Dedifferentiated amniotic fluid mesenchymal stem cell (primary cell): ENCODE results near the gene MVD.

ENCODE experiments used
- DNase-seq: peaks from one replicate; pipeline ENCODE4 v3.0.0-alpha.2; 2016; ENCODE audit errors: extremely low spot score

MVD gene

DNA sequence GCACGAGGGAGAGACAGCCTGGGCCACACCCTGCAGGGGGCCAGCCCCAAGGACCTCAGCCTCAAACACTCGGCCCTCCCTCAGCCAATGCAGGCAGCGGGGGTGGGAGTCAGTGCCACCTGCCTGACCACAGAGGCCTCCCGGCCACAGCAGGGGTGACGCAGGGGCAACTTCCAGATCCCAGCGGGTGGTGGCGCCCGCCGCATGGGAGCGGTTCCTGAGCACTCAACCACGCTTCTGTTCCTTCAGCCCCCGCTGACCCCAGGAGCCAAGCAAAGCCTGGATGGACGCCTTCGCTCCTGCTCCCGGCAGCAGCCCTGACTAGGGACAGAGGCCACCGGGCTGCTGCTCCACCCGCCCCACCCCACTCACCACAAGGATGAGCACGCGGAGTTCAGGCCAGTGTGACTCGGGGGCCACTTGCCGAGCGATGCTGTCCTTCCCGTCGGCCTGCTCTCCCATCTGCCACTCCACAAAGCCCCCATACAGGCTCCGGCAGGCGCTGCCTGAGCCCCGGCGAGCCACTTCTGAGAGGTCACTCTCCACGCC is 7.1 kb downstream of the MVD start:
- DNase-seq, result no peak

DNA sequence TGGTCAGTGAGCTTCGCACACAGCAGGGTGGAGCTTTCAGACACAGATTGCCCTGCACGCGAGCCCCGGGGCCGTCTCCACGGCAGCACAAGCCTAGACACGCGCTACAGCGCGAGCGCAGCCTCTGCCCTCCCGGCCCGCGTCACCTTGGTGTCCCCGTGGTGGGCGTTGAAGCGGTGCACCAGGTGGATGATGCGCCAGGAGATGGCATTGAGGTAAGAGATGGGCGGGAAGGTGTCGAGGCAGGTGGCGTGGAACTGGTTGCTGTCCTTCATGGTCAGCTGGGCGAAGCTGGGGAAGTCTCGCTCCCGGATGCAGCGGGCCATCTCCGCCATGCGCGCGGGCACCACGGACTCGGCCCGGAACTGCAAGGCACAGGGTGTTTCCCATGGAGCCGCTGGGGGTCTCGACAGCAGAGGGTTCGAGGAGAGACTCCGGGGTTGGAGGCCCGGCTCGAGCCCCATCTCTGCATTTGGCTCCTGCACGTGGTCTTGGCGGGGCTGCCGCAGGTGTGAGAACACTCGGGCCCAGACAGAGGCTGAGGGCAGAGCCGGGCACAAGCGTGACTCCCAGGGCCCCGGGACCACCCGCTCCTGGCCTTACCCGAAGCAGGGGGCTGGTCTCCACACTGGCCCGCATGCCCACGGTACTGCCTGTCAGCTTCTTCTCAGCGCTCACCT is 7.7 kb downstream of the MVD start:
- no peak for DNase-seq

DNA sequence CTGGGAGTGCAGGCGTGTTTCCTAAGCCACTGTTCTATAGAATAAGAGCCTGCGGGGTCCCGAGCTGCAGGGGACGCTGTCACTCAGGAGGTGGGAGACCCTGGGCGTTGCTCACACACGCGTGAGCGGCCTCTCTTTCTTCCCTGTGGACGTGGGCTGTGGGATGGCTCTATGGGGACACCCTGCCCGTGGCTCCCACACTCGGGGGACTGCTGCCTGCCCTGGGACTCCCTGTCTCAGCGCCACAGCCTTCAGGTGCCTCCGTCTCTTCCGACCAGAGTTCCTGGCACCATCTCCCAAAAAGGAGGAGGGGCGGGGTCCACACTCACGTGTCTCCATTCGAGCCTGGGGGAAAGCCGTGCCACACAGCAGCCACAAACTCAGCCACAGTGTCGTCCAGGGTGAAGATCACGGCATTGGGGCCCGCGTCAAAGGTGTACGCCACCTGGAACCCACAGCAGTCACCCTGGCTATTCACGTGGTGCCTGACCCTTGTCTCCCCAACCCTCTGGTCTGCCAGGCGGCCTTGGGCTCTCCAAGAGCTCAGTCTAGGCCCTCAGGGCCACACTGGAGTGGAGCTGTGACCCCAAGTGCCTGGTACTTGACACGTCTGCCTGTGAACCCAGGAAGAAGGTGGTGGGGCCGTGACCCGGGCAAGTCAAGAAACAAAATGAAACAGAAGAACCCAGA is 8.4 kb downstream of the MVD start:
- DNase-seq, result no peak

DNA sequence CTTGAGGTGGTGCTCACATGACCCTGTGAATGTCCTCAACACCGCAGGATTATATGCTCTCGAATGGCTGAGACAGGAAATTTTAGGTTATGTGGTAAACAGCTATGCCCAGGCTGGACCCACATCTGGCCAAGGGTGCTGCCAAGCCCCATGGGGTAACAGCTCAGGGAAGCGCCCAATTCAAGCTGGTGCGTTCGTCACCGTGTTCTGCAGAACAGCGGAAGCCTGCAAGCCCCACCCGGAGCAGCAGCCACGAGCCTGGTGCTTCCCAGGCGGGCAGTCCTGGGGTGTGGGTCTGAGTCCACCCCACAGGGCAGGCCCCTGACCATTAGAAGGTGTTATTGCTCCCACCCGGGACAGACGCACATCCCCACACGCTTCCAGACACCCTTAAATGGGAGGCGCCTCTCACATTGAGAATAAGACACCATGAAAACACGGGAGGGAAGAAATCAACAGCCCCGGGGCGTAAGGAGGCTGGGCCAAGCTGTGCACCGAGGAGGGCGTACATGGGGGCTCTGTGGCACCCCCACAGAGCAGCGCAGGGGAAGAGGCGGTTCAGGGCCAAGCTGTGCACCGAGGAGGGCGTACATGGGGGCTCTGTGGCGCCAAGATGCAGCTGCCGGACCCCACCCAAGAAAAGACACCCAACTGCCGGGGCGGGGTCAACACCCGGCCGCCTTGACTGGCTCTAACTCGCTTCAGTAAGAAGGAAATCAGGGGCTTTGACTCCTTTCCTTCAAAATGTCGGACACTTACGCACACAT is 9.1 kb downstream of the MVD start:
- DNase-seq, result no peak

DNA sequence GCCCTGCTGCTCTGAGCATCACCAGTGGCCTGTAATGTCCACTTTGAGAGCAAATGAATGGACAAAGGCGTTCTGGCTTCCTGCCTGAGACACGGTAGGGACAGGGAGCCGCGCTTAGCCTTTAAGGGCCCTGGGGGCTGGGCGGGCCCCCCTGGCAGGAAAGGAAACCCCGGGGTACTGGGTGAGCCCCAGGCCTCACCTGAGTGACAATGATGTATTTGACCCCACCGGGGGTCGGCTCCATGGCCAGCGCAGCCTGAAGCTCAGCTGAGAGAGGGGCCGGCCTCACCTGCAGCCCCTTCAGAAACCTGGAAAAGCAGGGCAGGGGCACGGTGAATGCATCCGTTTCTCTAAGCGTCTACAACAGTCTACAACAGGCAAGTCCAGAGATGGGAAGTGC is 9.8 kb downstream of the MVD start:
- DNase-seq, result no peak

DNA sequence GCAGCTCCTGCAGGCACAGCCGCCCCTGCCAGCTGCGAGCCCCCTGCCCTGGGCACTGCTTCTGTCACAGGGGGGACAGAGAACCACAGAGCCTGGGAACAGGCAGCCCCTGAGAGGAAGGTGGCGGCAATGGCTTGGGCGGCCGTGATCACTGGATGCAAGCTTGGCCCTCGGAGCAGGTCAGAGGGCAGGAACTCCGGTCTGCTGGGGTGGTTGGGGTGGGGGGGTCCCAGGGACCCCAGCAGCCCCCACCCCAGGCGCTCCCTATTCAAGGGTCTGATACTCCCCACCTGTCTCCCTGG is 10.2 kb downstream of the MVD start:
- no peak for DNase-seq

DNA sequence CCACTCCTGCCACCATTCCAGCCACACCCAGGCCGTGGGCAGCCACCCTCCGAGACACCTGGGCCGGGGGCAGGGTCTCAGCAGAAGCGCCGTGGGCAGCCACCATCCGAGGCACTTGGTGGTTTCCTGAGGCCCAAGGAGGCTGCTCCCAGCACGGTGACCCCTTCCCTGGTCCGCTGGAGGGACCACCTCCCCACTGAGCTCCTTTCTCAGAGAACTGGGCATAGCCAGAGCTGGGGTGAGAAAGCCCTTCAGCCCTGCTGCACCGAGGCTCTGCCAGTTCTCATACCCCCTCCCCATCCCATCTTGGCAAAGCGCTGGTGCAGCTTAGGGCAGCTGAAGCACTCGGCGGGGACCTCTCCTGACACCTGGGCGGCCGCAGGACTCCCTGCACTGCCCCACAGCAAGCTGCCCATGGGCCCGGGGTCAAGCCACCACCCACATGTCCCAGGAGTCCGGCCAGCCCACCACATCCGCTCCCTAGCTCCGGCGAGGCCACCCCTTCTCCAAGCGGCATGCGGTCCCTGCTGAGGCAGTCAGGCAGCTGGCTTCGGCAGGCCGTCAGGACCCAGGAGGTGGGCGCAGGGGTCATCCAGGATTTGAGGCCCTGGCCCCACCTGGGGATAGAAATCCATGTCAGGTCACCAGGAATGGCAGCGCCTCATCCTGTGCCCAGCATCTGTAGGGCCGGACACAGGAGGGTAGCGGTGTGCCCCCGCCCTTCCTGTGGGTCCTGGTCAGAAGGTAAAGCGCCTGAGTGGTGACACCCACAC is 10.7 kb downstream of the MVD start:
- no peak for DNase-seq

DNA sequence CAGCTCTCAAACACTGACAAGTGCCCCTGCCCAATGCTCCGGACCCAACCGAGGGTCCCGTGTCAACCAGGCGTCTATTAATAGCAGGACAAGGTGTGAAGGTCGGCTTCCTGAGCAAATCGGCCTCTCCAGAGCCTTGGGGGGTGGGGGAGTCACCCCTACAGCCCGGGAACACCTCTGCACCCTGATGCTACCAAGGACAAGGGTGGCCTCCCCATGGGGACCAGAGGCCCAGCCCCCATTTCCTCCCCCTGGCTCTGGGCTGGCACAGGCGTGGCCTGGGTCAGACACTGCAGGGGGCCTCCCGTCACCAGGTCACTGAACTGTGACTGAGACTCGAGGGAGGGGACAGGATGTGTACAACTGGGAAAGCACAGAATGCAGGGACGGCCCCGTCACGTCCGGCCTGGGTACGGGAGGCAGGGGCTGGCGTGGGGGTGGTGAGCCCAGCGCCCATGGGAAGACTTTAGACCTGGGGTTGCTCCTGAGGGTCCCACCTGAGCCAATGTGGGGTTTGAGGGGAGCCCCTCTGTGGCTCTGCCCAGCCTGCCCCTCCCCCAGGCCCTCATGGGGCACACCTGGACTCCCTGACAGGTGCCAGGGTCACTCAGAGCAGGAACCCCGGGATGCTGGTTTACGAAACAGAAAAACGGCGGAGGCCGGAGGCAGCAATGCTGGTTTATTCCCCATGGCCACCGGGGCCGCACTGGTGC is 11.5 kb downstream of the MVD start:
- no peak for DNase-seq

DNA sequence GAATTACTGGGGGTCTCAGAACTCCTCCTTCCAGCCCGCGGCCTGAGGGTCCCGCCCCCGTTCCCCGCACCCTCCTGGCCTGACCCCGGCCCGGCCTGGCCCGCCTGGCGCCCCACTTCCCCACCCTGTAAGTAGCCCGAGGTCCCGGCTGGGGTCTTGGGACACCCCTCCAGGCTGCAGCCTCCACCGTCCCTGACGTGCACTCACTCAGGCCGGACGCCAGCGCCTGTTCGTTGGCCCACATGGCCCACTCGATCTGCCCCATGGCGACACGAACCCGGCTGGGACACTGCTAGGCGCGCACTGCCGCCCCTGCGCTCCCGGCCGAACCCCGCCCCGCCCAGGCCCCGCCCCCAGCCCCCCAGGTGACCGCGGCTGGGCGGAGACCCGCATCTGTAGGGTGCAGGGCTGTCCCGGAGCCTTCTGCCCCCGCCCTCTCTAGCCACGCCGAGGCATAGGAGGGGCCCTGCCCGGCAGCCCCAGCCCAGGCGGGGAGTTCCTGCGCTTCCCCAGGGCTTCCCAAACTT is 12.1 kb downstream of the MVD start, which contains the start of gene CYBA:
Gene CYBA, minus strand, starts transcription at position 305 of the 527 bp plus-strand sequence. Its CDS starts 40 bp downstream, at position 265.
- DNase-seq, result no peak

DNA sequence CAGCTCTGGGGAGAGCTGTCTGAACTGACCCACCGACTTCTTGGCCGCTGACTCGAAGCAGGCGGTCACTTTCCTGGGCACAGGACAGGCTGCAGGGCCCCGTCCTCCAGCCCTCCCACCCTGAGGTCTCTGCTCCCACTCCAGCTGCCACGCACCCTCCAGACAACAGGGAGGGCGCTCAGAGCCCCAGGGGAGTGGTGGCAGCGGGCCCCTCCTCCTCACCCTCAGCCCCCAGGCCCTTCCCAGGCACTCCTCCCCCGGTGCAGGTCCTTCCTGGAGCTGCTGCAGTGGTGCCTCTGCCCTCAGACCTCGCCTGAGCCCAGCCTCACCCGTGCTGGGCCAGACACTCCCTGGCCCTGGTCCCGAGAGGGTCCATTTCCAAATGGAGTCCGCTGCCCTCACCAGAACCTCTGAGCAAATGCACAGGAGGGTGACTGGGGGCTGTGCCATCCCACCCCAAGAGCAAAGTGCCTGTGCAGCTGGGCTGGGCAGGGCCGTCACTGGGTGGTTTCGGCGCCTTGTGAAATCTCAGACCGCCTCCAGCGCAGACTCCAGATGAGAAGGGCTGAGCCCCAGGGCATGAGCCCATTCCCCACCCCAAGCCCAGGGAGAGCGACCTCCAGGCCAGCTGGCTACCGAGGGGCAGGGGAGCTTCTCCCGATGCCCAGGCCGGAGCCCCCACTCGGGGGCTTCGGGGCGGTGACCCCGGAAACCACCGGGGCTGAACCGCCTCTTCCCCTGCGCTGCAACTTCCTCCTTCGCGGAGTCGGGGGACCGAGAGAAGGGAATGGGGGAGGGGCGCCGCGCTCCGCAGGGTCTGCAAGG is 12.8 kb downstream of the MVD start:
- no peak for DNase-seq

DNA sequence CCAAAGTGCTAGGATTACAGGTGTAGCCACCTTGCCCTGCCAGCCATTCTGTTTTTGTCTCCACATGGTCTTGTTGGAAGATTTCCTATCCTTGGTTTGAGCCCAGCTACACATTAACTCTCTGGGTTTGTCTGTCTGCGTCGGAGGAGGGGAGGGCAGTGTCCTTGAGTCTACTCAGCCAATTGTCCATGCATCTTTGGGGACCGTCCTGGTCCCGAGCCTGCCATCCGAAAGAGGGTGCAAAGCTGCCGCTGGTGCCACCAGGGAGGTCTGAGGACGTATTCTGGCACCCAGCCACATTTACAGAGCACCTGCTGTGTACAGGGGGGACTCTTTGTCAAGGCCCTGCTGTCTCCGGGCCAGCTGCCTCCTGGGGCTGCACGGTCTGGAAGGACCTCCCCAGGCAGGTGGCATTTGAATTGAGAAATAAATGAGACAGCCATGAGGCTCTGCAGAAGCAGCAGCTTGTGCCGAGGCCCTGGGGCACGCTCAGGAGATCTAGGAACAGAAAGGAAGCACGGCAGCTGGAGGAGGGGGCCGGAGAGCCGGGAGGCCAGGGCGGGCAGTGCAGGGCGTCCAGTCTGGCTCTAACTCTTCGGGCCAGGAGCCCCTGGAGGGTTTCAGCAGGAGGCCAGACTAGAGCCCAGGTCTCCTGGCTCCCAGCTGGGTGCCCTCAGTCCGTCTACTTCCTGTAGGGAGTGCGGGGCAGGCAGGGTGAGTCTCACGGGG is 13.5 kb downstream of the MVD start:
- no peak for DNase-seq

DNA sequence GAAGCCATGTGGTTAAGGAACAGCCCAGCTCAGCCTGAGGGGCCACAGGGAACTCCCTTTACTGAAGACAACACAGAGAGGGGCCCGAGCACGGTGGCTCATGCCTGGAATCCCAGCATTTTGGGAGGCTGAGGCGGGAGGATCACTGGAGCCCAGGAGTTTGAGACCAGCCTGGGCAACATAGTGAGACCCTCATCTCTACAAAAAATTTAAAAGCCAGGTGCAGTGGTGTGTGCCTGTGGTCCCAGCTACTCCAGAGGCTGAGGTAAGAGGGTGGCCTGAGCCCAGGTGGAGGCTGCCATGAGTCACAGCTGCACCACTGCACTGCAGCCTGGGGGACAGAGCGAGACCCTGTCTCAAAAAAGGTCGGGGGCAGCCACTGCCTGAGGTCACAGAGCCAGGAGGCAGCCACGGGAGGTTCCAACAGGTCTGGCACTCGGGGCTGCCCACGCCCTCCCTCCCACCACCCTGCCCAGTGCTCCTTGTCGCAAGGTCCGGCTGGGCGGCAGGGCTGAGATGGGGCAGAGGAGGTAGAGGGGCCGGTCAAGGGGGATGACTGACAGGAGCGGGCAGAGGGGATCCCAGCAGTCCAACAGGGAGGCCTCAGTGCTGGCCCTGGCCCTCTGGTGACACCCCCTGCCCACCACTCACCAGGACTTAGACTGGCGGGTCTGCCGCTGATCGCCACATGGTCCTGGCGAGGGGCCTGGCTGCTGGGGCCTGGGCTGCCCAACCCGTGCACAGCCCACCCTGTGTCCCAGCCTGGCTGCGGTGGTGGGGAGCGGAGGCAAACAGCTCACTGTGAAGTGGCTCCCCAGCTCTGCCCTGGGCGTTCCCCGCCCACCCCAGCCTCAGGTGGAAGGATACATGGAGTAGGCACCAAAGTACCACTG is 15.5 kb downstream of the MVD start:
- no peak for DNase-seq

DNA sequence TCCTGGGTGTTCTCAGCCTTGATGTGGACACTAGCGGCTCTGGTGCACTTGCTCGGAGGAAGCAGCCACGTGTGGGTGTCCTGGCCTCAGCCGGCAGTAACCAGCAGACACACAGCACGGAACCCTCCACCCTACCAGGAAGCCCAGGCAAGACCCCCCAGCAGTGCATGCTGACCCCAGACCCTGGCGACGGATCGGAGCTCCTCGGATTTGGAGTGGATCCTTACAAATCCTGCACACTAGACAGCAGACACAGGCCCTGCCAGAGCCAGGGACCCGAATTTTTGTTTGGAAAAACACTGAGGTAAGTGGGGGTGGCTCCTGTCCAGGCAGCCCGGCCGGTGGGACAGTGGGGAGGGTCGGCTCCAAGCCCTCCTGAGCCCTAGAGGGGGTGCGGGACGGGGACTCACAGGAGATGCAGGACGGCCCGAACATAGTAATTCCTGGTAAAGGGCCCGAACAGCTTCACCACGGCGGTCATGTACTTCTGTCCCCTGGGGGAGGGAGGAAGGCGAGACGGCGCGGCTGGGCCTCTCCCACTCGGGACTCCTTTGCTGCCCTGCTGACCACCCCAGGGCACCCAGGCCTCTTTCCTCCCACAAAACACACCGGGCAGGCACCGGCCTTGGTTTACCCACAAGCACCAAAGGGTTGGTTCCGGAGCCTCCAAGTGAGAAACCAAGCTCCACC is 16.4 kb downstream of the MVD start:
- DNase-seq, result no peak

DNA sequence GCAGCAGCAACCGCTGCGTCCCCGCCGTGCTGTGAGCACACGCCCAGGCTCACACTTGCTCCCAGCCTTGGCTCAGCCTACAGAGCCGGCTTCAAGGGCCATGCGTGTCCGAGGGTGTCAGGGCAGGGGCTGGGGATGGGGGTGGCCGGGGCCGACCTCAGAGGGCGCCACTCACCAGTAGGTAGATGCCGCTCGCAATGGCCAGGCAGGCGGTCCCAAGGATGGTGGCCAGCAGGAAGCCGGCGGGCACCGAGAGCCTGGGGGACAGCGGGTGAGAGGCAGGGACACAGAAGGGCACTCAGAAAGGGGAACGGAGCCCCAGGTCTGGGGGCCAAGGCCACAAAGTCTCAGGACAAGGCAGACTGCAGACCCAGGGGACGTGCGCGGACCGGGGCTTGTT is 16.9 kb downstream of the MVD start:
- DNase-seq, result no peak

DNA sequence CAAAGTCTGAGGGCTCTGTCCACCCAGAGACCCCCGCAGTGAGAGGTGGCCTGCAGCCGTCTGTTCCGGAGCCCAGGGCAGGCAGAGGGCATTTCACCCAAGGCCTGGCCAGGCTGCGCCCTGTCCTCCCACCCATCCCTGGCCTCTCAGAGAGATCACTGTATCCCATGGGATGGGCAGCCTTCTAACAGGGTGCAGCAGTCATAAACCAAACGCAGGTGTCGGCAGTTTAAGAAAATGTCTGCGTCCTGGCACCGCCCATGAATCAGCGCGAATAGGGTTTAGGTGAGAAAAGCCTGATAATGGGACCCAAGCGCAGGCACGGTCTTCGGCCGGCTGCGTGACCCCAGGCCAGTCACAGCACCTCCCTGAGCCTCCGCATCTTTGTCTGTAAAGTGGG is 17.4 kb downstream of the MVD start:
- DNase-seq, result no peak

DNA sequence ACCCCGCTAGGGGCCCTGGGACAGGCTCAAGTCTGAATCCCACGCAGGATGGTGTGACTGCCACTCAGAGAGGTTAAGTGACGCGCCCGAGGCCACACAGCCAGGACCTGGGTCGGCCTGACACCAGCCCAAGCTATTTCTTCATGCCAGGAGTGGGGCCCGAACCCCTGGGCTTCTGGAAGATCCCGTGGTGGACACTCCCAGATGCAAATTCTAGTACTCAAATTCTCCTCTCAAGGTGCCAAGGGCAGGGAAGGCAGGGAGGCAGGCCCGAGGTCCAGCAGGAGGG is 19.3 kb downstream of the MVD start:
- DNase-seq, result no peak

DNA sequence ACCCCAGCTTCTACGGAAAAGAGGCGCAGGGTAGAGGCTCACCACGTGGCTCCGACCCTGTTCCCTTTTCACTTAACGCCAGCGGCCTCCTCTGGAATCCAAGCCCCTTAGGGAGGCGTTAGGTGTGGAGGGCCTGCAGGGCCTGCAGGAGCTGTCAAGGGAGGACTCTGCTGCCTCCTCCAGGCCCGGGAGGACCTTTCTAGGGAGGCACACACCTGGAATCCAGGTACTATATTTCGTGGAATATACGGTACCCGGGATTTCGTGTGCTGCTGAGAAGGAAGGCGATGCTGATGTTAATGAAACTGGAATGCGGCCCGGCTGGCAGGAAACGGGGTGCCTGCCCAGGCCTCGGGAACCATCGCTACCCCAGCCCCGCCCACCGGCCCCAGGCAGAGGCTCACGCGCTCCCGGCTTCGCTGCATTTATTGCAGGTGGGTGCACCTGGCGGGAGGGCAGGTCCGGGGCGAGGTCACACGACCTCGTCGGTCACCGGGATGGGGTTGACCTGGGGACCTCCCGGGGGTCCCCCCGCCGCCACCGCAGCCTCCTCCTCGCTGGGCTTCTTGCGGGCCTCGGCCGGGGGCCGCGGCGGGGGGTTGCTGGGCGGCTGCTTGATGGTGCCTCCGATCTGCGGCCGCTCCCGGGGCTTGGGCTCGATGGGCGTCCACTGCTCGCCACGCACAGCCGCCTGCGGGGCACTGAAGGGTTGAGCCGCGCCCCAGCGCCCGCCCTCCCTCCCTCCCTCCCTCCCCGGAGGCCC is 19.8 kb downstream of the MVD start:
- no peak for DNase-seq
